Measurements from ENCODE around the gene SLC24A3. TPM values are rescaled to one million over a fixed set of nuclear protein-coding genes. Genes with fewer than 3 reads are reported as not detected.

Gene SLC24A3
- total RNA-seq, 4 donors from 2014 or later = 4.2 to 6.4 (median 5.6) TPM

- H3K27me3 ChIP-seq = no peaks in the 10 kb centered on the region
- WGBS = no CpG with 5 or more reads among the region's 6 CpGs
- no peaks in the 10 kb centered on the region for H3K36me3 ChIP-seq
- H3K4me3 ChIP-seq = no peak overlapping the region
- no peaks in the 10 kb centered on the region for H3K9me3 ChIP-seq
- DNase-seq (ENCODE audit: low spot score in 2 of 2) = no peak
- H3K4me1 ChIP-seq = no peaks in the 10 kb centered on the region
- H3K27ac ChIP-seq = no peak overlapping the region
- no peak for TF ChIP-seq POLR2AphosphoS5 (IDR thresholded peaks at IDR 0.05)
Observed at GRCh38 chr20:19462491-19462890, 250.0 kb downstream of the SLC24A3 start.

- H3K4me1 ChIP-seq = no peaks in the 10 kb centered on the region
- no peak overlapping the region for H3K27ac ChIP-seq
- TF ChIP-seq POLR2AphosphoS5 (IDR thresholded peaks at IDR 0.05) (no peak), CTCF (IDR thresholded peaks at IDR 0.05) (no peak), POLR2A (IDR thresholded peaks at IDR 0.05) (no peak), EP300 (IDR thresholded peaks at IDR 0.05) (no peak)
- no peak overlapping the region for H3K4me3 ChIP-seq
- no peaks in the 10 kb centered on the region for H3K36me3 ChIP-seq
- no peaks in the 10 kb centered on the region for H3K9me3 ChIP-seq
- no peaks in the 10 kb centered on the region for H3K27me3 ChIP-seq
- 91% methylated on average over 4 of the region's 4 CpGs for WGBS
- no peak for DNase-seq (ENCODE audit: low spot score in 2 of 2)
Observed at GRCh38 chr20:19463597-19463996, 251.2 kb downstream of the SLC24A3 start.

- H3K4me1 ChIP-seq = no peaks in the 10 kb centered on the region
- peak in 1 of 2 donors; percentile 6 for DNase-seq (ENCODE audit: low spot score in 2 of 2)
- no peak for TF ChIP-seq POLR2A (IDR thresholded peaks at IDR 0.05)
- no peak for TF ChIP-seq CTCF (IDR thresholded peaks at IDR 0.05)
- TF ChIP-seq POLR2AphosphoS5 (IDR thresholded peaks at IDR 0.05) = no peak
- no peak for TF ChIP-seq EP300 (IDR thresholded peaks at IDR 0.05)
- H3K27ac ChIP-seq = no peak overlapping the region
- no peak overlapping the region for H3K4me3 ChIP-seq
- no peaks in the 10 kb centered on the region for H3K36me3 ChIP-seq
- WGBS = 85% methylated on average over 2 of the region's 2 CpGs
- no peaks in the 10 kb centered on the region for H3K27me3 ChIP-seq
- H3K9me3 ChIP-seq = no peaks in the 10 kb centered on the region
Observed at GRCh38 chr20:19465536-19465935, 253.1 kb downstream of the SLC24A3 start.

- H3K27ac ChIP-seq = no peak overlapping the region
- no peaks in the 10 kb centered on the region for H3K9me3 ChIP-seq
- TF ChIP-seq POLR2A (IDR thresholded peaks at IDR 0.05) = no peak
- no peak for TF ChIP-seq EP300 (IDR thresholded peaks at IDR 0.05)
- no peak for TF ChIP-seq CTCF (IDR thresholded peaks at IDR 0.05)
- no peak for TF ChIP-seq POLR2AphosphoS5 (IDR thresholded peaks at IDR 0.05)
- H3K27me3 ChIP-seq = no peaks in the 10 kb centered on the region
- no peaks in the 10 kb centered on the region for H3K4me1 ChIP-seq
- no peaks in the 10 kb centered on the region for H3K36me3 ChIP-seq
- DNase-seq (ENCODE audit: low spot score in 2 of 2) = no peak
- WGBS = 88% methylated on average over 10 of the region's 10 CpGs
- no peak overlapping the region for H3K4me3 ChIP-seq
Observed at GRCh38 chr20:19466206-19466928, 253.9 kb downstream of the SLC24A3 start.

- DNase-seq (ENCODE audit: low spot score in 2 of 2) = no peak
- H3K4me3 ChIP-seq = no peak overlapping the region
- no peaks in the 10 kb centered on the region for H3K9me3 ChIP-seq
- H3K4me1 ChIP-seq = no peaks in the 10 kb centered on the region
- 88% methylated on average over 8 of the region's 8 CpGs for WGBS
- no peaks in the 10 kb centered on the region for H3K27me3 ChIP-seq
- TF ChIP-seq POLR2AphosphoS5 (IDR thresholded peaks at IDR 0.05) = no peak
- no peak for TF ChIP-seq CTCF (IDR thresholded peaks at IDR 0.05)
- no peak for TF ChIP-seq EP300 (IDR thresholded peaks at IDR 0.05)
- no peak for TF ChIP-seq POLR2A (IDR thresholded peaks at IDR 0.05)
- no peaks in the 10 kb centered on the region for H3K36me3 ChIP-seq
- H3K27ac ChIP-seq = no peak overlapping the region
Observed at GRCh38 chr20:19473216-19473921, 260.9 kb downstream of the SLC24A3 start.

Measured in suprapubic skin (tissue), 4 donors.